Cerebellar cortex (tissue), 1 donor: ENCODE measurements around the gene SPAG16.
"Not testable (repeated sequence)": the region's sequence is repeated elsewhere in the genome, so short reads cannot be mapped to it uniquely, and the experiment has no call there.

Source experiments
- DNase-seq: peaks from one replicate; pipeline ENCODE4 v3.0.0-alpha.2; 2015; ENCODE audit warnings: low spot score

The SPAG16 gene

GRCh38 chr2:213551526-213551925, 267.3 kb downstream of the SPAG16 start:
- no peak for DNase-seq

DNA sequence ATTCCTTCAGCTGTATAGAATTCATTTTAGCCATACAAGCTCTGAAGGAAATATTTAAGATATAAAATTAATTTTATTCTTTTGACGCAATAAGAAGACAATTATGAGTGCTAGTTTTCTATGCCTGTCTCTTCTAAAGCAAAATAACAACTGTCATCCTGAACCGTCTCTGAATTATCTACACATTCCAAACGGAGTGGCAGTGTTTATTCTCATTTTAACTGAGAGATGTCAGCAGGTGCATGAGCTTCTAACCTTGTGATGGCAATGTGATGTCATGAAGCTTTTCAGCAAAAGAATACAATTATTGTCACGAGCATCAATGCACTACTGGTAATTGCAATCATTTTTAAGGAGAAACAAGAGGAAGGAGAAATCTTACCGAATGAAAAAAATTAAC, 274.8 kb downstream of the SPAG16 start:
- DNase-seq, result no peak

DNA sequence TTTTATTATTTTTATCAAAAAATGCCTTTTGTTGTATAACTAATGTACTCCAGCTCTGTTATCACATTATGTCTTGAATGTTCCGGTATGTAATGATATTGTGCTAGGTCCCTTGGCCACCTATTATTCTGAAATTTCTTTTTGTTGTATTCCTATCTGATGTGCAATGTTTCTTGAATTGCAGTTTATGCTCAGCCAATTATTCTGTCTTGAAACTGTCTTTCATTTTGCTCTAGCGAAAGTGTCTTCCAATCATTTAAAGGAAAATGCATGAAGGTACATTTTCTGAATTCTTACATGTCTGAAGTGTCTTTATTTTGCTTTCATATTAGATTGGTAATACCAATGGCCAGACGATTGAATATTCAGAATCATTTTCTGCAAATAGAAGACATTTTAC, 277.5 kb downstream of the SPAG16 start:
- no peak for DNase-seq

DNA sequence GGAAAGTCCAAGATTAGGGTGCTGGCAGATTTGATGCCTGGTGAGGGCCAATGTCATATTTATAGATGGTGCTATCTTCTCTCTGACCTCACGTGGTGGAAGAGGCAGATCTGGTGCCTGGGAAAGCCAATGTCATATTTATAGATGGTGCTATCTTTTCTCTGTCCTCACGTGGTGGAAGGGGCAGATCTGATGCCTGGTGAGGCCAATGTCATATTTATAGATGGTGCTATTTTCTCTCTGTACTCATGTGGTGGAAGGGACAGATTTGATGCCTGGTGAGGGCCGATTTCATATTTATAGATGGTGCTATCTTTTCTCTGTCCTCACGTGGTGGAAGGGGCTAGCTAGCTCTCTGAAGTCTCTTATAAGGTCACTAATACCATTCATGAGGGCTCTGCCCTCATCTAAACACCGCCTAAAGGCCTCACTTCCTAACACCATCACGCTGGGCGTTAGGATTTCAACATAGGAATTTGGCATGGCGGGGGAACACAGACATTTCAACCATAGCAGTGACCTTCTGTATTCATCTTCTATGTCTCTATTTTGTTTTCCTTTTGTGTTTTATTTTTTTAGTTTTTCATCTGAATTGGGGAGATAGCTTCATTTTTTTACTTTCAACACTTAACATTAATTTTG, 278.4 kb downstream of the SPAG16 start:
- DNase-seq, result no peak

DNA sequence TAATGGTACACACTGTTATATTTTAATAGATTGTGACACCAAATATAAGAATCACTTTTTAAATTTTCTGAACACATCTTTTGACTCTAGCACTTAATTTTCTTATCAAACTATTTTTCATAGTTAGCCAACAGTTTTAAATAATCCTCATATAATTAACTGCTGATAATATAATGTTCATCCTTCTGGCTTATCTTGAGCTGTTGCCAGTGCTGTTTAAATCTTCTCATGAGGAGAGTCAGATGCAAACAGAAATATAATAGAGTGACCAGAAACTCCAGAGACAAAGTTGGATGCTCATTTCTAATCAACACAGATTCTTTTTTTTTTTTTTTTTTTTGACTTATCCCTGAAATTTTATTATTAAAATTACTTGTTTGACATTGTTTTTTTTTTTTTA, 282.6 kb downstream of the SPAG16 start:
- DNase-seq, result no peak

DNA sequence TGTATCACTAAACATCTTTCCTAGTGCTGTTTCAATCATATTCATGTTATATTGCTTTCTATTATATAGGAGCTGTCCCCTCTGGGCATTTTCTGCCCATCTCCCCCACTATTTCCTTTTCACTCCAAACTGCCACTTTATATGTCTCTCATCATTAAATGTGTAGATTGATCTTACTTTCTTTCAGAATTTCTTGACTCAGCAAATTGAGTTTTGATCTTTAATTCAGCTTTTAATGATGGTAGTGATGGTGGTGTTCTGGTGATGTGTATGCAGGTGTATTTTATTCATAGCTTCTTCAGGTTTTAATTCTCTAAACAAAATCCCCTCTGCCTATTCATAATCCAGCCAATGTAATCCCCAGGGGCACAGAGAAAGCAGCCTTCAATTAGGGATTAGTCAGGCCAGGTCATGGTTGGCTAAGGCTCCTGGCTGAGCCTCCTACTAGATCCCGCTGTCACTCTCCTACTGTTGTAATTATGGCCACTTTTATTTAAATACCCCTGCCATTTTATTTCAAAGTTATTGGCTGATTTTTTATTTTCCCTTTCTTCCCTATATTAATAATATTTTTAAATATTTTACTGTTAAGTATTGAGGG, 325.4 kb downstream of the SPAG16 start:
- DNase-seq, result no peak

- DNase-seq, result no peak
These were observed 342.9 kb downstream of the SPAG16 start for GRCh38 chr2:213627054-213627710.

DNA sequence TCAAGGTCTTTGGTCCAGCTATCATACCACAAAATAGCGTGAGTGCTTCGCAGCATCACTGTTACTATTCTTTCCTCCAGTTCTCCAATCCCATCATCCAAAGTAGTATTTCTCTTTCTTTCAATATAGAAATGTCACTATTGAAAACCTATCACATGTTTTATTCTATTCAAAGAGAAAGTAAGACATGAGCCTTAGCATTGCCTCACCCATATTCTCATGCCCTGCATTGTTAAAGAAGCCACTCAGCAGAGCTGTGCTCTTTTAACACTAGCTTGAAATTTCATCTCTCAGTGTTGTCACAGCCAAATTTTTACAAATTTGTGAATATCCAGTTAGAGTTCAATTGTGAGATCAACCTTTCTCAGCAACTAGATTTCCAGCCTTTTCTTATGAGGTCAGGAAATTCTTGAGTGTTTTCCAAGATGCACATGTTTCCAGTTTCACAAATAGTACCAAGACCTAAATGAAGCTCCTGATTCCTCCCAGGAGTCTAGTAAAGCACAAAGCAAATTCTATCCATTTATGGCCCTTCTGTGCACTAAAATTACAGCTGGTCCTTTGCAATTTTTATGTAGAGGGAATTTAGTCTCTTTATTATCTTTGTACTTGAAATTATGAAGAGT, 343.7 kb downstream of the SPAG16 start:
- DNase-seq, result no peak

DNA sequence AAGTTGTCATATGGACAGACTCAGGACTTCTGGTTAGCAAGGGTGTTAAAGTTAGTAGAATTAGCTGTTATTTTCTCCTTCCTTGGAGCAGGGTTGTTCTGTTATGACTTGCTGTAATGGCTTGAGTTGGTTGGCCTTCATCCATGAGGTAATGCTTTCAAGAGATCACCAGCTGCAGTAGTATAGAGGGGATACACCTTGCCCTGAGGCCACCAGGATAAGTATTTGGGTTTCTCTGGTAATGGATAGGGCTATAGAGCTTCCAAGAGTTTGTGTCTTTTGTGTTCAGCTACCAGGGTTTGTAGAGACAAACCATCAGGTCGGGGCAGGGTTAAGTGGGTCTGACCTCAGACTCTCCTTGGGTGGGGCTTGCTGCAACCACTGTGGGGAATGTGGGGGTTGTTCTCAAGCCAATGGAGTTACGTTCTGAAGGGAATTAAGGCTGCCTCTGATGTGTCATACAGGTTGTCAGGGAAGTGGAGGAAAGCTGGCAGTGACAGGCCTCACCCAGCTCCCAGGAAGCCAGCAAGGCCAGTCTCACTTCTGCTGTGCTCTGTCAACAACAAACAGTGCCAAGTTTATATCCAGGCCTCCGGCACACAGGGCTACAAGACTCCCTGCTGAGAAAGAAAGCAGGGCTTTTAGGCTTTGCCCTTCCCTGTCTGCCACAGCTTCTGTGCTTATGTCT, 356.6 kb downstream of the SPAG16 start:
- DNase-seq, result no peak

GRCh38 chr2:213644926-213645325, 360.7 kb downstream of the SPAG16 start:
- DNase-seq, result no peak

- DNase-seq, result no peak
These were observed 364.9 kb downstream of the SPAG16 start for GRCh38 chr2:213649176-213649575.

- DNase-seq, result no peak
These were observed 380.6 kb downstream of the SPAG16 start for GRCh38 chr2:213664817-213665216.

GRCh38 chr2:213669657-213670056, 385.4 kb downstream of the SPAG16 start:
- no peak for DNase-seq

DNA sequence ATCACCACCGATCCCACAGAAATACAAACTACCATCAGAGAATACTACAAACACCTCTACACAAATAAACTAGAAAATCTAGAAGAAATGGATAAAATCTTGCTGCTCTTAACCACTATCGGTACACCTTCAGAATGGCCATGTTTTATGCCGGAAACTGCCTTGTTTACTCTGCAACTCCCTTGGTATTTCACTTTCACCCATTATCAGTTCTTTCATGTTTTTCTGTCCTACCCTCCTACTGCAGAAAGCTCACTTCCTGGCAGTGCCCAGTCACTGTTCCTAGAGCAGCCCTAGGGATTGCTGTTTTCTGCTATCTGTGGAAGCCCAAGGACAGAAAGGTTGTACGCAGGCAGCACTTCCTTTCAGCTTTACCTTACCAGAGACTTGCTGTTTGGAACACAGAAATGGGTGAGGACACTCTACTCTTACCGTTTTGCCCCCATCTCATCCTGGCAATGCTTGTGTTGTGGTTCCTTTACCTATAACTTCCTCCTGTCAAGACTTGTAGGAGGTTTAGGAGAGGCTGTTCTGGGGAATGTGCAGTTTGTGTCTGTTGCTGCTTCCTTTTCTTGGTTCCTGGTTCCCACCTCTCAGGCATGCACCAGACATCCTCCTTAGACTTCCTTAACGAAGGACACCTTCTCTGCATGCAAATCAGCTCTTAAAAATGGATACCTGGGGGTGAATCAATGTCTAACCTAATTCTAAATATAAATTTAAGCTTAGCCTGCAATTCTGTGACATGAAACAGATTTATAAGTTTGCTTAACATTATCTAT, 394.4 kb downstream of the SPAG16 start:
- no peak for DNase-seq

- no peak for DNase-seq
These were observed 395.6 kb downstream of the SPAG16 start for GRCh38 chr2:213679894-213680293.

- no peak for DNase-seq
These were observed 398.0 kb downstream of the SPAG16 start for GRCh38 chr2:213682276-213682675.

DNA sequence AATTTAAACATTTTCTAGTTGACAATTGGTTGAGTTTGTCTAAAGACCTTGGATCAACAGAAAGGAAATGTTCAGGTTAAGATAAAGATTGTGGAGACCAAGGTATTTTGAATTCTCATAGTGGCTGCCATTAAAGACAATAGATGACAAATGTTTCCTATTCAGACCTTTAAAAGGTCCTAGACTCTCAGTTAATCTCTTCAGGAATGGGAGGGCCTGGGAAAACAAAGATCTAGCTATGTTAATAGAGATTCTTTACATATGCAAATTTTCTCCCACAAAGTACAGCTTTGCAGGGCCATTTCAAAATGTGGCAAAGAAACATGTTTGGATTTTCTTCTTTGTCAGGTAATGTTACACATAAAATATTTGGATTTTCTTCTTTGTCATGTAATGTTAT, 403.9 kb downstream of the SPAG16 start:
- no peak for DNase-seq

- not testable (repeated sequence) for DNase-seq
These were observed 404.6 kb downstream of the SPAG16 start for GRCh38 chr2:213688825-213689224.

GRCh38 chr2:213689585-213689984, 405.3 kb downstream of the SPAG16 start:
- no peak for DNase-seq

DNA sequence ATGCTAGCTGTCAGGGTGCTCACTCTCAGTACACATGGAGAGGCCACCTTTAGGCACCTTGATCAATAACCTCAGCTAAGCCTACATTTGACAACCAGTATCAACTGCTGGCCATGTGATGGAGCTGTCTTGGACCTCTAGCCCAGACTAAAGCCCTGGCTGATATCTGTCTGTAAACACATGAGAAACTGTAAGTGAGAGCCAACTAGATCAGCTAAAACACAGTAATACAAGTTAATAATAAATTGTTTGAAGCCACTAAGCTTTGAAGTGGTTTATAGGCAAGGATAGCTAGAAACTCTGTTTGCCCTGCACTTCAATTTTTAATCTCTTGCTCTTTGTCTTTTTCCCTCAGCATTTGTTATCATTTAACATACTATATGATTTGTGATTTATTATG, 407.1 kb downstream of the SPAG16 start:
- no peak for DNase-seq

DNA sequence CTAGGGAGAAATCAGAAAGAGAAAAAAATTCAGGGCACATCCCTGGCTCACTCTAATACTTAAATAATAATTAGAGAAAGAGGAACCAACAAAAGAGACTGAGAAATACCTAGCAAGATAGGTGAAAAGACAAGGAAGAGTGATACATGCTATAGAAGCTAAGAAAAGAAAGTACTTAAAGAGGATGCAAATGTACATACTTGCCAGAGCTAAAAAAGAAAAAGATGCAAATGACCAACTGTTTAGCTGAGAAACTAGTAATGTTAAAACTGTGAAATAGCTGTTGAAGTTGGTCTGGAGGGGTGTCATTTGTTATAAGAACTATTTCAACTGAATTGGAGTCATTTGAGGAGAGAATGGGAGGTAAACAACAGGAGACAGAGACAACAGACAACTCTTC, 412.2 kb downstream of the SPAG16 start:
- DNase-seq, result no peak

DNA sequence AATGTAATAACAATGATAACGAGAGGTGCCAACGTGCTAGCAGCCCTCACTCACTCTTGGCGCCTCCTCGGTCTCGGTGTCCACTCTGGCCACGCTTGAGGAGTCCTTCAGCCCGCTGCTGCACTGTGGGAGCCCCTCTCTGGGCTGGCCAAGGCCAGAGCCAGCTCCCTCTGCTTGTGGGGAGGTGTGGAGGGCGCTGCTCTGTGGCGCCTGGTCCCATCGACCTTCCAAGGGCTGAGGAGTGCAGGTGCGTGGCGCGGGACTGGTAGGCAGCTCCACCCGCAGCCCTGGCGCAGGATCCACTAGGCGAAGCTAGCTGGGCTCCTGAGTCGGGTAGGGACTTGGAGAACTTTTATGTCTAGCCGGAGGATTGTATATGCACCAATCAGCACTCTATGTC, 417.1 kb downstream of the SPAG16 start:
- DNase-seq, result not testable (repeated sequence)
